Measurements from ENCODE around the gene CEMIP.
"Not testable (repeated sequence)": the region's sequence is repeated elsewhere in the genome, so short reads cannot be mapped to it uniquely, and the experiment has no call there.

The CEMIP gene

GRCh38 chr15:80957976-80958375 is 178.8 kb downstream of the CEMIP start:
- DNase-seq, result no peak

- no peak for DNase-seq
Observed at GRCh38 chr15:80958818-80959495, 179.8 kb downstream of the CEMIP start.

- DNase-seq, result not testable (repeated sequence)
Observed at GRCh38 chr15:80965454-80965853, 186.3 kb downstream of the CEMIP start.

DNA sequence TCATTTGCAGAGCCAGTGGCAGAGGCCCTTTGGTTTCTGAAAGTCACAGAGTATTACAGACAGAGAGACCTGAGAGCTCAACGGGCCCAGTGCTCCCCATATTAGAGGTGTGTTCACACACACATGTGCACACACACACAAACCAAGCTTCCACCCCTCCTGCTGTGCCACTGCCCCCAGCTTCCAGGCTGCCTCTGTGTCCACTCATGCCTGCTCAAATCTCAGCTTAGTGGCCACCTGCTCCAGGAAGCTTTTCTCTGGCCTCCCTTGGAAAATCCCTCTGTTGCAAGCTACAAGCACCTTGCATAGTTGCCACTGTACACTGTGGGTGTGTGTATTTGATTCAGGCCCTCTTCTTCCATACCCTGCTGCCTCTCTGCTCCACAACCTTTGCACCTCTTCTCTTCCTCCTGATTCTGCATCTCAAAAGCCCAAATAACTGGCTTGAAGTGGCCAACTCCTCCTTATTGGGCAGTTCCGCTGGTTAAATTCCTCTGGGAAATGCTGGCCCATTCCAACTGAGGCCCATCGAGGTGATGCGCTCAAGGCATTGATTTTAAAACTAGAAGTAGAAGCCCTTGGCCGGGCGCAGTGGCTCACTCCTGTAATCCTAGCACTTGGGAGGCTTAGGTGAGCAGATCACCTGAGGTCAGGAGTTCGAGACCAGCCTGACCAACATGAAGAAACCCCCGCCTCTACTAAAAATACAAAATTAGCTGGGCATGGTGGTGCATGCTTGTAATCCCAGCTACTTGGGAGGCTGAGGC is 187.4 kb downstream of the CEMIP start:
- DNase-seq, result no peak

- no peak for DNase-seq
Observed at GRCh38 chr15:80967451-80967850, 188.3 kb downstream of the CEMIP start.

- no peak for DNase-seq
Observed at GRCh38 chr15:80967991-80968510, 188.9 kb downstream of the CEMIP start.

- DNase-seq, result no peak
Observed at GRCh38 chr15:80969316-80969715, 190.1 kb downstream of the CEMIP start.

GRCh38 chr15:80970018-80970657 is 191.0 kb downstream of the CEMIP start:
- peak; percentile 74 for DNase-seq

GRCh38 chr15:80970658-80971057 is 191.5 kb downstream of the CEMIP start:
- no peak for DNase-seq

GRCh38 chr15:80971143-80971542 is 192.0 kb downstream of the CEMIP start:
- DNase-seq, result no peak

DNA sequence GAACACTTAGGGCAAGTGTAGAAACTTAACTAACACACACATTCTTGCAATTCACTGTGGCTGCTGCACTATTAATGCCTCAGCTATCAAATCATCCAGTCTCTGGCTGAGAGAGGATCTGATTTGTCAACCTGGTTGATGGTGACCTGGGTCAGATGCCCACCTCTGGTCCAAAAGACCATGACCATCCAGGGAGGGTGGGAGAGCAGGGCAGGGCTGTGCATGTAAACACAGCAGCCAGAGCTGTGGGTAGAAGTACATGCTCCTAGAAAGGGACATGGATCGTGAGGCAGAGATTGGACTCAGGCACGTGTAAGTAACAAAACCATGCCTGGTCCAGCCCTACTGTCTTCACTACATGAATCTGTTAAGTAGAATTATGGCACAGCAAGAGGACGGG is 193.1 kb downstream of the CEMIP start:
- no peak for DNase-seq

GRCh38 chr15:80974914-80975313 is 195.7 kb downstream of the CEMIP start:
- DNase-seq, result no peak

DNA sequence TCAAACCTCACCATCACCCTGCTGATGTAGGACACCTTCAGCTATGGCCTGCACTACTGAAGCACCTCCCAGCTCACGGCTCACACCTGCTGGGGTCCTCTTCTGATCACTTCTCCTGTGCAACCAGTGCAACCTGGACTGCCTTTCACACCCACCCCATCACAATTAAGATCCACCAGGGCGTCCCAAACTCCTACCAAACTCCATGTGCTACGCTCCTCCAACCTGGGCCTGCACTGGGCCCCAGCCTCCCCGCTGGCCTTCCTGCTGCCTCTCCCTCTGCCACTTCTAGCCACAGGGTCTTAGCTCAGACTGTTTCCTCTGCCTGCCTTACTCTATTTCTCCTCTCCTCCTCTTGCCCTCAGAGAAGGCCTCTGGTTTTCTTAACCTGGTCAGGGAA is 197.7 kb downstream of the CEMIP start:
- DNase-seq, result no peak

- DNase-seq, result peak; percentile 51
Observed at GRCh38 chr15:80977627-80978036, 198.5 kb downstream of the CEMIP start.

- DNase-seq, result no peak
Observed at GRCh38 chr15:80978685-80979329, 199.6 kb downstream of the CEMIP start.

- no peak for DNase-seq
Observed at GRCh38 chr15:80979538-80980200, 200.5 kb downstream of the CEMIP start.

GRCh38 chr15:80982205-80982604 is 203.0 kb downstream of the CEMIP start:
- DNase-seq, result peak; percentile 21

DNA sequence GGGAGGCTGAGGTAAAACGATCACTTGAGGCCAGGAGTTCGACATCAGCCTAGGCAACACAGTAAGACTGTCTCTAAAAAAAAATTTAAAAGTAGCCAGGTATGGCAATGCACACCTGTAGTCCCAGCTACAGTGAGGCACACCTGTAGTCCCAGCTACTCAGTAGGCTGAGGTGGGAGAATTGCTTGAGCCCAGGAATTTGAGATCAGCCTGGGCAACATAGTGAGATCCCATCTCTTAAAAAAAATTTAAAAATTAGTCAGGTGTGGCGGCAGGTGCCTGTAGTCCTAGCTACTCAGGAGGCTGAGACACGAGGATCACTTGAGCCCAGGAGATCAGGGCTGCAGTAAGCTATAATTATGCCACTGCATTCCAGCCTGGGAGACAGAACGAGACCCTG is 203.7 kb downstream of the CEMIP start:
- no peak for DNase-seq

GRCh38 chr15:80984856-80985255 is 205.7 kb downstream of the CEMIP start:
- no peak for DNase-seq

GRCh38 chr15:80985981-80986380 is 206.8 kb downstream of the CEMIP start:
- no peak for DNase-seq

DNA sequence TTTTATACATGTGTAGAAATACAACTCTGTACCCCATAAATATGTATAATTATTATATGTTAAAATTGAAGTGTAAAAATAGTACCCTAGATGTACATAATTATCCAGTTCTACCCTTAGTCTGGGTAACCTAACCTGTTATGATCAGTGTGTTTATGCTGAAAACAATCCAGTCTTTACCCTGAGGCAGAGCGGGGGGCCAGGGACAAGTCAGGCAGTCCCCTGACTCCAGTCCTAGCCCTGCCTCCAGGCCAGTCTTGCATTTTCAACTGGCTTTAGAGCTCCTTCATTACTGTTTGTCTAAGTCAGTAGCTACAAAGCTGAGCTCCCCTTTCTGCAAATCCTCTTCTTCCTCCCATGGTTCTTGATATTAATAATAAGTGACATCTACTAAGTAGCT is 207.3 kb downstream of the CEMIP start:
- no peak for DNase-seq

GRCh38 chr15:80988148-80988796 is 209.1 kb downstream of the CEMIP start:
- DNase-seq, result no peak

All from CD4-positive, alpha-beta T cell treated with Interleukin-17A for 1 hour (primary cell).